ENCODE measurements around the gene MEGF10.

MEGF10 gene

GRCh38 chr5:127452626-127453025, 162.0 kb downstream of the MEGF10 start:
- DNase-seq (ENCODE audit: insufficient read length) (no peak), FAIRE-seq (no peak)
- TF ChIP-seq TAF1 (IDR thresholded peaks at IDR 0.05; ENCODE audit: borderline replicate concordance, low read depth, low read length) (no peak), POLR2A (IDR thresholded peaks at IDR 0.05; ENCODE audit: low read depth, low read length) (no peak)

- no peak for DNase-seq (ENCODE audit: insufficient read length)
- no peak for TF ChIP-seq TAF1 (IDR thresholded peaks at IDR 0.05; ENCODE audit: borderline replicate concordance, low read depth, low read length)
- no peak for TF ChIP-seq POLR2A (IDR thresholded peaks at IDR 0.05; ENCODE audit: low read depth, low read length)
- no peak for TF ChIP-seq POLR2AphosphoS5 (IDR thresholded peaks at IDR 0.05; ENCODE audit: low read depth, low read length)
- no peak for FAIRE-seq
Observed at GRCh38 chr5:127471211-127471610, 180.6 kb downstream of the MEGF10 start.

- FAIRE-seq (no peak), DNase-seq (ENCODE audit: insufficient read length) (no peak)
- TF ChIP-seq POLR2AphosphoS5 (IDR thresholded peaks at IDR 0.05; ENCODE audit: low read depth, low read length) (no peak), TAF1 (IDR thresholded peaks at IDR 0.05; ENCODE audit: borderline replicate concordance, low read depth, low read length) (no peak), POLR2A (IDR thresholded peaks at IDR 0.05; ENCODE audit: low read depth, low read length) (no peak)
Observed at GRCh38 chr5:127472700-127473099, 182.1 kb downstream of the MEGF10 start.

- TF ChIP-seq POLR2A (IDR thresholded peaks at IDR 0.05; ENCODE audit: low read depth, low read length) = no peak
- no peak for TF ChIP-seq TAF1 (IDR thresholded peaks at IDR 0.05; ENCODE audit: borderline replicate concordance, low read depth, low read length)
- TF ChIP-seq POLR2AphosphoS5 (IDR thresholded peaks at IDR 0.05; ENCODE audit: low read depth, low read length) = no peak
- DNase-seq (ENCODE audit: insufficient read length) = no peak
- FAIRE-seq = no peak
Observed at GRCh38 chr5:127486471-127486870, 195.9 kb downstream of the MEGF10 start.

GRCh38 chr5:127492854-127493738, 202.5 kb downstream of the MEGF10 start:
- FAIRE-seq (peak; percentile 33), DNase-seq (ENCODE audit: insufficient read length) (no peak)
- TF ChIP-seq POLR2A (IDR thresholded peaks at IDR 0.05; ENCODE audit: low read depth, low read length) = no peak
- no peak for TF ChIP-seq TAF1 (IDR thresholded peaks at IDR 0.05; ENCODE audit: borderline replicate concordance, low read depth, low read length)
- TF ChIP-seq POLR2AphosphoS5 (IDR thresholded peaks at IDR 0.05; ENCODE audit: low read depth, low read length) = no peak

GRCh38 chr5:127498548-127498947, 208.0 kb downstream of the MEGF10 start:
- FAIRE-seq = no peak
- no peak for DNase-seq (ENCODE audit: insufficient read length)
- TF ChIP-seq TAF1 (IDR thresholded peaks at IDR 0.05; ENCODE audit: borderline replicate concordance, low read depth, low read length) = no peak
- no peak for TF ChIP-seq POLR2A (IDR thresholded peaks at IDR 0.05; ENCODE audit: low read depth, low read length)

GRCh38 chr5:127505905-127506304, 215.3 kb downstream of the MEGF10 start:
- no peak for DNase-seq (ENCODE audit: insufficient read length)
- no peak for TF ChIP-seq POLR2A (IDR thresholded peaks at IDR 0.05; ENCODE audit: low read depth, low read length)
- no peak for TF ChIP-seq TAF1 (IDR thresholded peaks at IDR 0.05; ENCODE audit: borderline replicate concordance, low read depth, low read length)
- no peak for TF ChIP-seq POLR2AphosphoS5 (IDR thresholded peaks at IDR 0.05; ENCODE audit: low read depth, low read length)
- no peak for FAIRE-seq

- no peak for FAIRE-seq
- no peak for DNase-seq (ENCODE audit: insufficient read length)
- TF ChIP-seq POLR2AphosphoS5 (IDR thresholded peaks at IDR 0.05; ENCODE audit: low read depth, low read length) (no peak), TAF1 (IDR thresholded peaks at IDR 0.05; ENCODE audit: borderline replicate concordance, low read depth, low read length) (no peak)
Observed at GRCh38 chr5:127506616-127507015, 216.0 kb downstream of the MEGF10 start.

GRCh38 chr5:127508644-127509373, 218.2 kb downstream of the MEGF10 start:
- FAIRE-seq (no peak), DNase-seq (ENCODE audit: insufficient read length) (no peak)

More at GRCh38 chr5:127508644-127509373, 218.2 kb downstream of the MEGF10 start:
- TF ChIP-seq TAF1 (IDR thresholded peaks at IDR 0.05; ENCODE audit: borderline replicate concordance, low read depth, low read length) = no peak
- TF ChIP-seq POLR2A (IDR thresholded peaks at IDR 0.05; ENCODE audit: low read depth, low read length) = no peak
- no peak for TF ChIP-seq POLR2AphosphoS5 (IDR thresholded peaks at IDR 0.05; ENCODE audit: low read depth, low read length)

Measured in GM12892 (cell line).